SU-DHL-6 (cell line): ENCODE measurements around the gene AOX1.
"Not testable (repeated sequence)": the region's sequence is repeated elsewhere in the genome, so short reads cannot be mapped to it uniquely, and the experiment has no call there.

Experiments used
- H2AFZ ChIP-seq: fragments of 200-600 bp; sonication (generic); 2 replicates; pipeline ENCODE4 v1.6.1; 2014; ENCODE audit warnings: low read depth, mild to moderate bottlenecking, moderate library complexity, mixed read lengths, antibody characterized with exemption, low read length; ENCODE audit not compliant: severe bottlenecking
- H3F3A ChIP-seq: fragments of 200-600 bp; shearing (Covaris generic); 2 replicates; pipeline ENCODE4 v1.6.0; 2016; ENCODE audit warnings: antibody characterized with exemption, mild to moderate bottlenecking; ENCODE audit not compliant: insufficient read depth
- H3K27ac ChIP-seq: fragments of 200-600 bp; sonication (generic); 2 replicates; pipeline ENCODE4 v1.5.1; 2016; ENCODE audit warnings: low read depth, mild to moderate bottlenecking, low read length, moderate library complexity, mixed read lengths
- H3K27me3 ChIP-seq: fragments of 200-600 bp; sonication (generic), shearing (Covaris generic); 2 replicates; pipeline ENCODE4 v1.6.0; 2014; ENCODE audit warnings: mild to moderate bottlenecking, low read length
- H3K36me3 ChIP-seq: fragments of 200-600 bp; sonication (generic); 2 replicates; pipeline ENCODE4 v1.6.1; 2014; ENCODE audit warnings: mild to moderate bottlenecking, low read length, mixed read lengths
- H3K4me2 ChIP-seq: fragments of 300-600, 200-600 bp; shearing (Covaris generic), sonication (generic); 2 replicates; pipeline ENCODE4 v1.6.0; 2014; ENCODE audit warnings: low read length, low read depth, mild to moderate bottlenecking; ENCODE audit not compliant: poor library complexity, severe bottlenecking
- H3K4me3 ChIP-seq: fragments of 200-600 bp; sonication (generic); 2 replicates; pipeline ENCODE4 v1.5.1; 2014; ENCODE audit warnings: antibody characterized with exemption, low read length, mild to moderate bottlenecking, mixed read lengths; ENCODE audit not compliant: insufficient read depth, poor library complexity, severe bottlenecking
- H3K79me2 ChIP-seq: fragments of 200-600 bp; sonication (generic); 2 replicates; pipeline ENCODE4 v1.6.1; 2014; ENCODE audit warnings: mild to moderate bottlenecking, low read length, moderate library complexity; ENCODE audit not compliant: insufficient read depth
- H3K9ac ChIP-seq: fragments of 200-600 bp; sonication (generic); 2 replicates; pipeline ENCODE4 v1.7.0; 2014; ENCODE audit warnings: mild to moderate bottlenecking, low read length
- H3K9me2 ChIP-seq: fragments of 200-600 bp; sonication (generic); replicated peaks from 2 replicates; pipeline ENCODE4 v1.6.1; 2014; ENCODE audit warnings: low read length; ENCODE audit not compliant: insufficient read depth
- H3K9me3 ChIP-seq: fragments of 200-600 bp; sonication (generic); 2 replicates; pipeline ENCODE4 v1.6.1; 2014; ENCODE audit warnings: low read length, mixed read lengths; ENCODE audit not compliant: insufficient read depth
- H4K20me1 ChIP-seq: fragments of 200-600 bp; sonication (generic); 2 replicates; pipeline ENCODE4 v1.6.1; 2014; ENCODE audit warnings: low read depth, mild to moderate bottlenecking, antibody characterized with exemption, low read length, moderate library complexity, mixed read lengths
- CTCF ChIP-seq: fragments of 200-600 bp; sonication (generic); IDR thresholded peaks from one replicate; pipeline ENCODE4 v1.5.1; 2017; ENCODE audit warnings: antibody characterized with exemption, mild to moderate bottlenecking, low read length, moderate library complexity; ENCODE audit not compliant: insufficient read depth, poor library complexity, severe bottlenecking
- EZH2phosphoT487 ChIP-seq: fragments of 200-600 bp; sonication (generic), shearing (Covaris generic); conservative IDR thresholded peaks from 2 replicates; pipeline ENCODE4 v1.6.1; 2018; ENCODE audit warnings: mild to moderate bottlenecking, antibody characterized with exemption, low read length, moderate library complexity, mixed read lengths

AOX1 gene

GRCh38 chr2:200681697-200682096 lies 95.9 kb downstream of the AOX1 start:
- no peaks in the 10 kb centered on the region for H3F3A ChIP-seq
- no peak overlapping the region for H3K27ac ChIP-seq
- H4K20me1 ChIP-seq, result no peaks in the 10 kb centered on the region
- H3K9ac ChIP-seq, result no peak overlapping the region
- H3K4me2 ChIP-seq, result no peak overlapping the region
- H3K9me3 ChIP-seq, result no peaks in the 10 kb centered on the region
- no peaks in the 10 kb centered on the region for H3K9me2 ChIP-seq
- no peaks in the 10 kb centered on the region for H3K36me3 ChIP-seq
- H3K27me3 ChIP-seq, result no peaks in the 10 kb centered on the region
- H2AFZ ChIP-seq, result no peak overlapping the region
- H3K79me2 ChIP-seq, result no peaks in the 10 kb centered on the region
- TF ChIP-seq CTCF (no peak), EZH2phosphoT487 (no peak)
- no peak overlapping the region for H3K4me3 ChIP-seq

- H3K9me3 ChIP-seq, H3K9me2 ChIP-seq, H3K4me2 ChIP-seq, H3K27ac ChIP-seq, H4K20me1 ChIP-seq, H2AFZ ChIP-seq, H3K27me3 ChIP-seq, H3F3A ChIP-seq, H3K79me2 ChIP-seq, H3K36me3 ChIP-seq, H3K4me3 ChIP-seq, H3K9ac ChIP-seq: not testable (repeated sequence)
These were observed 96.6 kb downstream of the AOX1 start for GRCh38 chr2:200682407-200682806.

GRCh38 chr2:200687922-200688920 lies 102.4 kb downstream of the AOX1 start:
- H3K79me2 ChIP-seq, result no peaks in the 10 kb centered on the region
- TF ChIP-seq EZH2phosphoT487 (no peak), CTCF (no peak)

GRCh38 chr2:200689115-200689514 lies 103.3 kb downstream of the AOX1 start:
- Histone ChIP-seq H3K9me2 (no peaks in the 10 kb centered on the region), H3K79me2 (no peaks in the 10 kb centered on the region), H3K36me3 (no peaks in the 10 kb centered on the region), H3K9me3 (no peaks in the 10 kb centered on the region), H3K4me3 (no peak overlapping the region), H3K27ac (no peak overlapping the region), H3K4me2 (no peak overlapping the region), H3K27me3 (no peaks in the 10 kb centered on the region), H3K9ac (no peak overlapping the region), H4K20me1 (no peaks in the 10 kb centered on the region), H3F3A (no peaks in the 10 kb centered on the region), H2AFZ (no peak overlapping the region)
- TF ChIP-seq CTCF, result no peak
- TF ChIP-seq EZH2phosphoT487, result no peak

More at GRCh38 chr2:200687922-200688920, 102.4 kb downstream of the AOX1 start:
- H3K9ac ChIP-seq, result no peak overlapping the region
- no peak overlapping the region for H3K27ac ChIP-seq
- no peaks in the 10 kb centered on the region for H4K20me1 ChIP-seq
- H3F3A ChIP-seq, result no peaks in the 10 kb centered on the region
- H3K9me2 ChIP-seq, result no peaks in the 10 kb centered on the region
- no peak overlapping the region for H2AFZ ChIP-seq
- no peaks in the 10 kb centered on the region for H3K9me3 ChIP-seq
- no peak overlapping the region for H3K4me2 ChIP-seq
- no peaks in the 10 kb centered on the region for H3K36me3 ChIP-seq
- no peaks in the 10 kb centered on the region for H3K27me3 ChIP-seq
- H3K4me3 ChIP-seq, result no peak overlapping the region
